Urinary bladder (tissue), 4 donors: ENCODE results near the gene TAF1A. TPM values are rescaled to one million over a fixed set of nuclear protein-coding genes. Genes with fewer than 3 reads are reported as not detected.
A peak's percentile ranks its signal among the peaks of the same experiment; 100 is the strongest.
"Not testable (repeated sequence)": the region's sequence is repeated elsewhere in the genome, so short reads cannot be mapped to it uniquely, and the experiment has no call there.

Experiments
- DNase-seq: peaks from one replicate; pipeline ENCODE4 v3.0.0-alpha.2; 2015; ENCODE audit errors: extremely low spot score
- H3K27ac ChIP-seq: one replicate; pipeline ENCODE4 v1.5.1; 2013; ENCODE audit warnings: low read depth, mild to moderate bottlenecking, moderate library complexity
- H3K36me3 ChIP-seq: one replicate; pipeline ENCODE4 v1.6.1; 2013; ENCODE audit warnings: mild to moderate bottlenecking, moderate library complexity; ENCODE audit not compliant: insufficient read depth
- H3K4me1 ChIP-seq: one replicate; pipeline ENCODE4 v1.6.1; 2013; ENCODE audit warnings: mild to moderate bottlenecking, moderate library complexity; ENCODE audit not compliant: insufficient read depth
- H3K4me3 ChIP-seq: one replicate; pipeline ENCODE4 v1.5.1; 2013; ENCODE audit warnings: low read depth, low read length
- WGBS: extraction: QIAGEN DNeasy Blood & Tissue Kit; methylation state at CpG from one replicate; pipeline ENCODE4 v1.1.7; 2013; 5-methylcytosine and 5-hydroxymethylcytosine counted together
- polyA plus RNA-seq: library from polyadenylated mRNA; stranded (reverse); fragments of 200-250 nt; gene quantifications from one replicate; pipeline ENCODE4 v1.2.3, GENCODE V29; 2013
- total RNA-seq: library from RNA; depleted of rRNA; stranded (reverse); fragments of >200 nt; gene quantifications from one replicate; pipeline ENCODE4 v1.2.3, GENCODE V29; 2014
- donor health status: healthy with polysubstance abuse.
- donor health status: healthy.

TAF1A gene
- total and polyA plus RNA-seq, 2 donors: 3.3 to 23.4 TPM

DNA sequence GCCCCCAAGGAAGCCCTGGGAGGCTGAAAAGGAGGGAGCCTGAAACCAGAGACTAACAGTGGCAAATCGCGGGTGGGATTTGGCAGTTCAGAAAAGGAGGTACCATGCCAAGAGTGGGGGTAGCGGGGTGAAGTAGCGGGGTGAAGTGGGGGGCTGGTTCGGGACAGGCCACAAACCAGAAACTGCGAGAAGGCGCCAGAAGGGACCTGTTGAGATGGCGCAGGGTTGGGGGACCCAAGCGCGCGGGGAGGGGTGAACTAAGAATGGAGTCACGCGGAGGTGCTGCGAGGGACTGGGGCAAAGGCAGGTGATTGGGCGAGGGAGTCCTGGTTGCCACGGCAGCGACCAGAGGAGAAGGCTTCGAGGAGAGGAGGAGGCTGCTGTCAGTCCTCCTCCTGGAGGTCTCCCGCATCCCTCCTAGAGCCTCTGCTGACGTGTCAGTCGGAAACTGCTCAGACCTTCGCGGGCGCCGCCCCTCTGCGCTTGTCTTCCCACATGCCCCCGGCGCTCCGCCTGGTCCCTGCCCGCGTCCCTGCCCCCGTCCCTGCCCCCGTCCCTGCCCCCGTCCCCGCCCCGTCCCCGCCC is 27.7 kb upstream of the TAF1A start:
- Histone ChIP-seq H3K4me1 (no peaks in the 10 kb centered on the region), H3K36me3 (no peaks in the 10 kb centered on the region), H3K4me3 (peak overlapping the region; percentile 44), H3K27ac (no peak overlapping the region)
- WGBS: 1% methylated on average over 35 of the region's 37 CpGs
- DNase-seq: peak; percentile 87

DNA sequence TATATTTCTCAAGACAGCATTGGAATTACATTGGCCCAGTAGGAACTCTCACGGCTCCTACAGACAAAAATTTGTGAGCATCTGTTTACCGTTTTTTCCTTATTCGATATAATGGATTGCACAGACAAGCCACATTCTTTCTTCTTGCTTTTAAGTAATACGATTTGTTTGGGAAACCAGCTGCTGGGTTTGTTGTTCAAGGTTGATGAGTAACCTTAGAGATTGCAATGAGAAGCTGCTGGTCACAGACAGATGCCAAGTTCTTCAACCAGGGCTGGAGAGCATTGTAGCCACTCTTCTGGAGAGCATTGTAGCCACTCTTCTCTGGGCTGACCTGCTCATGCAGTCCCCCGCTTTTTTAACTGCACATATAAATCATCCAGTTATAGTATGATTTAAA is 26.8 kb upstream of the TAF1A start:
- Histone ChIP-seq H3K36me3 (no peaks in the 10 kb centered on the region), H3K4me3 (no peak overlapping the region), H3K27ac (no peak overlapping the region), H3K4me1 (no peaks in the 10 kb centered on the region)
- no peak for DNase-seq
- WGBS: 62% methylated on average over 5 of the region's 5 CpGs

DNA sequence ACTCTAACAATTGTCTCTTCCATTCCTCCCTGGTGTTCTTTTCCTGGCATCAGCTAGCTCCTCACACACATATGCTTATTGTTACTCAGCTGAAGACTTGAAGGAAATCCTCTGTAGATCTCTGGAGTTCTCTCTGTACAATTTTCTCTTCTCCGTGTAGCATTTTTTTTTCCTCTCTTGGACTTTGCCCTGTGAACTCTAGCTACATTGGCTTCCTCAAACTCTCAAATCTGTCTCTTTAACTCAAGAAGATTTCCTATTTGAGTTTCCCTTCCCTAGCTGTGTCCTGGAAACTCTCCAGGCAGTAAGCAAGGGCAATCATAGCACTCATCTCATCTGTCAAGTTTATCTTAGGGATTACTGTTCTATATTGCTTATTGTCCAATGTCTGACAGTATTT is 23.9 kb upstream of the TAF1A start:
- Histone ChIP-seq H3K36me3 (no peaks in the 10 kb centered on the region), H3K4me3 (no peak overlapping the region), H3K27ac (no peak overlapping the region), H3K4me1 (no peaks in the 10 kb centered on the region)
- WGBS: 35% methylated on average over 1 of the region's 1 CpG
- DNase-seq: no peak

DNA sequence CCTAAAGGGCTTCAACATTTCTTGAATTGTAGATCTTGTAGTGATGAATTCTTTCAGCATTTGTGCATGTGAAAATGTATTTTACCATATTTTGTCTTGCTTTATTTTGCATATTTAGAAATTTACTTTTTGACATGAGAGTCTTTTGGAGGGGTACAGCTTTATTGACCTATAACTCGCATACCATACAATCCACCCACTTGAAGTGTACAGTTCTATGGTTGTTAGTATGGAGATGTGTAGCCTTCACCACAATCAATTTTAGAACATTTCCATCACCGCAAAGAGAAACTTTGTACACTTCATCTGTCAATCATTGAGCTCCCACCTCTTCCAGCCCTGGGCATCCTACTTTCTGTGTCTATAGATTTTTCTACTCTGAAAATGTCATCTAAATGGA is 21.0 kb upstream of the TAF1A start:
- Histone ChIP-seq H3K36me3 (no peaks in the 10 kb centered on the region), H3K27ac (no peak overlapping the region), H3K4me3 (no peak overlapping the region), H3K4me1 (no peaks in the 10 kb centered on the region)
- no peak for DNase-seq
- 91% methylated on average over 2 of the region's 2 CpGs for WGBS

DNA sequence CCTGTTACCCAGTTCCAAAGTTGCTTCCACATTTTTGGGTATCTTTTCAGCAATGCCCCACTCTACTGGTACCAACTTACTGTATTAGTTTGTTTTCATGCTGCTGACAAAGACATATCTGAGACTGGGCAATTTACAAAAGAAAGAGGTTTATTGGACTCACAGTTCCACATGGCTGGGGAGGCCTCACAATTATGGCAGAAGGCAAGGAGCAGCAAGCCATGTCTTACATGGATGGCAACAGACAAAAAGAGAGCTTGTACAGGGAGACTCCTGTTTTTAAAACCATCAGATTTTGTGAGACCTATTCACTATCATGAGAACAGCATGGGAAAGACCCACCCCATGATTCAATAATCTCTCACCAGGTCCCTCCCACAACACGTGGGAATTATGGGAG is 19.4 kb upstream of the TAF1A start:
- 44% methylated on average over 1 of the region's 1 CpG for WGBS

DNA sequence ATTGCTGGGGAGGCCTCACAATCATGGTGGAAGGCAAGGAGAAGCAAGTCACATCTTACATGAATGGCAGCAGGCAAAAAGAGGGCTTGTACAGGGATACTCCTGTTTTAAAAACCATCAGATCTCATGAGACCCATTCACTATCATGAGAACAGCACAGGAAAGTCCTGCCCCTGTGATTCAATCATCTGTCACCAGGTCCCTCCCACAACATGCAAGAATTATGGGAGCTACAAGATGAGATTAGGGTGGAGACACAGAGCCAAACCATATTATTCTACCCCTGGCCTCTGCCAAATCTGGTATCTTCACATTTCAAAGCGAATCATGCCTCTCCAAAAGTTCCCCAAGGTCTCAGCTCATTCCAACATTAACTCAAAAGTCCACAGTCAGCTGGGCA is 17.0 kb upstream of the TAF1A start:
- no peak overlapping the region for H3K4me3 ChIP-seq
- no peak overlapping the region for H3K27ac ChIP-seq
- DNase-seq: no peak
- H3K36me3 ChIP-seq: no peaks in the 10 kb centered on the region
- no peaks in the 10 kb centered on the region for H3K4me1 ChIP-seq
- 86% methylated on average over 1 of the region's 1 CpG for WGBS

More for the DNA sequence above, 19.4 kb upstream of the TAF1A start:
- not testable (repeated sequence) for H3K36me3 ChIP-seq, H3K27ac ChIP-seq, DNase-seq, H3K4me1 ChIP-seq, H3K4me3 ChIP-seq

DNA sequence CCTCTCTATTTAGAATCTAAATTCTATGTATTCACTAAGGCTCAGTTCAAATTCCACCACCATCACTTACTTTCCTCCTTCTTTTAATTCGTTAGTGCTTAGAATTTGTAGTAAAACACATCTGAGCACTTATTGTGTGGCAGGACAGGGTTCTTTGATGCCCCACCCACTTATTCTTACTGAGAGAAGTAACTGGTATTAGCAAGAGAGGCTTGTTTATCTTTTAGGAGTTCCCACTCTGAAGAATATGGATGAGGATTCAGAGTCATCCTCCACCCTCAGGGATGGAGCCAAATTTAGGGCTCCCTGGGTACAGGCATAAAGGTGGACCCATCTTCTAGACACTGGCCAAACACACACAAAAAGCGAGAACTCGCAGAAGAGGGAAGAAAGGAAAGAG is 11.5 kb upstream of the TAF1A start:
- no peak for DNase-seq
- WGBS: 75% methylated on average over 3 of the region's 3 CpGs
- Histone ChIP-seq H3K27ac (no peak overlapping the region), H3K36me3 (no peaks in the 10 kb centered on the region), H3K4me3 (no peak overlapping the region), H3K4me1 (no peaks in the 10 kb centered on the region)

DNA sequence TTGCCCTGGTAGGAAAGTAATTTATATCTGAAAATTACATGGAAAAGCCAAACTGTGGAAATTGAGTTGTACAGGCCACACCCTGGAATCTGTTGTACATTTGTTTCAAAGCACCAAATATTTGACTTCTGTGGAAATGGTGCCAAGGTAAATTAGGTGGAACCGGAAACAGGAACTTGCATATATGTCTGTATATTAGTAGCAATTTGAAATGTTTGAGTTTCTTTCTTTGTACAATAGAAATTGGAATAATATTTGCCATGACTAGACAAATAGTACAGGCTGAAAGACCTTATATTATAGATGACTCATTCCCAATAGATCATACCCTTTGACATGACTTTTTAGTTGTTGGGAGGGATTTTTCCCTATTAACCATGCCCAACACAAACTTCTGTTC is 10.5 kb upstream of the TAF1A start:
- 78% methylated on average over 1 of the region's 1 CpG for WGBS
- Histone ChIP-seq H3K27ac (no peak overlapping the region), H3K4me3 (no peak overlapping the region), H3K4me1 (no peaks in the 10 kb centered on the region), H3K36me3 (no peaks in the 10 kb centered on the region)
- no peak for DNase-seq

DNA sequence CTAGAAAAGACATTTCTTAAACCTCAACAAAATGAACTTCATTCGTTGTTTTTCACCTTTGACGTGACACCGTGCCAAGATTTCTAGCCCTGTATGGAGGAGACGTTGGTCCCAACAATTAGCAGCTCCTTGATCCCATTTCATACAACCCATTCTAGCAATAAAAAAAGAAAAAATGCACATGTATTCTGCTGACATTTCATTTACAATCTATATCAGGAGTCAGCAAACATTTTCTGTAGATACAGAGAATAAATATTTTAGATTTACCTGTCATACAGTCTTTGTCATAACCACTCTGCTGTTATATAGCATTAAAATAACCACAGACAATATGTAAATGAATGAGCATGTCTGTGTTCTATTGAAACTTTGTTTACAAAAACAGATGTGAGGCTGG is 7.0 kb upstream of the TAF1A start:
- H3K4me1 ChIP-seq: no peaks in the 10 kb centered on the region
- DNase-seq: no peak
- H3K4me3 ChIP-seq: no peak overlapping the region
- no peak overlapping the region for H3K27ac ChIP-seq
- WGBS: 85% methylated on average over 4 of the region's 4 CpGs
- no peaks in the 10 kb centered on the region for H3K36me3 ChIP-seq

DNA sequence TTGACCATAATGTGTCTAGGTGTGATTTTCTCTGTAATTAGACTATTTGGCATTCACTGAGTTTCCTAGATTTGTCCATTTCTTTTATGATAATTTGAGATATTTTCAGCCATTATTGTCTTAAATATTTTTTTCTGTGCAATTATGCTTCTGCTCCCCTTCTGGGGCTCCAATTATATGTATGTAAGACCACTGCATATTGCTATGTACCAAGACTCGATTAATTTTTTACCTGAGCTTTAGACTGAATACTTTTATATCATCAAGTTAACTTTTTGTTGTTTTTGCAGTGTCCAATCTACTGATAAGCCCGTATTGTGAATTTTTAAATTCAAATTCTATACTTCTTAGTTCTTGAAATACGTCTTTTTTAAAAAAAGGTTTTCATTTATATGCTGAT is 5.1 kb upstream of the TAF1A start:
- Histone ChIP-seq H3K4me3 (no peak overlapping the region), H3K36me3 (no peaks in the 10 kb centered on the region), H3K27ac (no peak overlapping the region), H3K4me1 (no peaks in the 10 kb centered on the region)
- DNase-seq: no peak
- 85% methylated on average over 3 of the region's 3 CpGs for WGBS

DNA sequence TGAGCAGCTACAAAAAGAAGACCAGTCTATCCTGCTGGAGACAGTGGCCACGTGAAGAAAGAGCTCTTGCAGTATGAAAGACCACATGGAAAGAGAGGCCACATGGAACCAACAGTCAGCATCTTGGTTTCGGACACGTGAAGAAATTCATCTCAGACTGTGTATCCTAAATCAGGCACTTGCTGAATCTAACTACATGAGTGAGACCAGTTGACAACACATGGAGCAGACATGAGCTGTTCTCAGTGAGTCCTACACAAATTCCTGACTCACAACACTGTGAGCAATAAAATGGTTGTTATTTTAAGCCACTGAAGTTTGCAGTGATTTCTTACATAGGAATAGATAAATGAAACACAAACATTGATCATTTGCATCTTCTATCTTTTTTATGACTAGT is 2.4 kb upstream of the TAF1A start:
- DNase-seq: no peak
- H3K36me3 ChIP-seq: no peaks in the 10 kb centered on the region
- H3K4me1 ChIP-seq: peaks cover 3% of the 10 kb centered on the region
- no peak overlapping the region for H3K27ac ChIP-seq
- 75% methylated on average over 3 of the region's 3 CpGs for WGBS
- H3K4me3 ChIP-seq: no peak overlapping the region

DNA sequence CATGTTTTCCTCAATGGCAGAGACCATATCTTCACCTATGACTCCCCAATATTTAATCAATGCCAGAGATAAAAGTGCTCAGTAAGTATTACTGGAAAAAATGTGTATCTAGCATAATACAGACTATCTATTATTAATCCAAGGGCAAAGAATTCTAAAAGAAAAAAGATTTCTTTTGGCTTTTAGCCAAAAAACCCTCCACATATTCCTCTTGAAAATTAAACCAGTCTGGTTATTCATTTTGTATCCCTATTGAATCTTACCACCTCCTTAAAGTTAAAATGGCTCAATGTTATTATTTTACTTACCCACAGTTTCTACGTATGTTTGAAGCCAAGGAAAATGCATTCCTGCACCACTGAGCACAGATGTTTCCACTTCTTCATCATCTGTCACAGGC is 1.6 kb downstream of the TAF1A start:
- 79% methylated on average over 1 of the region's 1 CpG for WGBS
- Histone ChIP-seq H3K36me3 (no peaks in the 10 kb centered on the region), H3K4me3 (no peak overlapping the region), H3K27ac (no peak overlapping the region), H3K4me1 (peaks cover 4% of the 10 kb centered on the region)
- no peak for DNase-seq

DNA sequence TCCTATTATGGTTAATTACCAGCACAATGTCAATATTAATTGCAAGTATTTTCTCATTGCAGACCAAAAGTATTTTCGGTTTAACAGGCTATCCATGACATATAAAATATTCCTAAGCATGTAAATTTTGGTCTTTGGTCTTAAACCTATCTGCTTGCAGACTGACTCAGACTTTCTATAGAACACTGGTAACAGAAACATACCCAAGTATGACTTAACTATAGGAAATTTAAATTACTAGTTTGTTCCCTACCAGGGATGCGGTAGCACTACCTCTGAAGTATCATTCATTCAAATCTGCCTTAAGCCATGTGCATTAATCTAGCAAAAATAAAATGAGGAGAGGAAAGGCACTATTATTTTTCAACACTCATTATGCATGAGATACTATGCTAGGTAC is 2.9 kb downstream of the TAF1A start:
- Histone ChIP-seq H3K36me3 (no peaks in the 10 kb centered on the region), H3K4me3 (no peak overlapping the region), H3K27ac (no peak overlapping the region), H3K4me1 (peaks cover 4% of the 10 kb centered on the region)
- DNase-seq: no peak
- 93% methylated on average over 2 of the region's 2 CpGs for WGBS

DNA sequence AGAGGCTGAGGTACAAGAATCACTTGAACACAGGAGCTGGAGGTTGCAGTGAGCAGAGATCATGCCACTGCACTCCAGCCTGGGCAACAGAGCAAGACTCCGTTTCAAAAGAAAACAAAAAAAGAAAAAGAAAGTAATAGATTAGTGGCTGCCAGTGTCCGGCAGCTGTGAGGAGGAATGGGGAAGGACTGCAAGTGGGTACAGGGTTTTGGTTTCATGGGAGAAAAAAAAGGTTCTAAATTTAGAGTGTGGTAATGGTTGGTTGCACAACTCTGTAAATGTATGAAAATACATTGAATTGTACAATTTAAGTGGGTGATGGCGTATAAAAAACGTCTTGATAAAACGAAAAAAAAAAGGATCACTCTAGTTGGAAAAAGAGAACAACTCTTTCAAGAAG is 6.7 kb downstream of the TAF1A start:
- H3K4me3 ChIP-seq: no peak overlapping the region
- peaks cover 1% of the 10 kb centered on the region for H3K4me1 ChIP-seq
- no peaks in the 10 kb centered on the region for H3K36me3 ChIP-seq
- no peak overlapping the region for H3K27ac ChIP-seq
- DNase-seq: no peak
- 88% methylated on average over 5 of the region's 5 CpGs for WGBS
